Measurements from ENCODE around the gene FMN2. TPM values are rescaled to one million over a fixed set of nuclear protein-coding genes. Genes with fewer than 3 reads are reported as not detected.
A peak's percentile ranks its signal among the peaks of the same experiment; 100 is the strongest.
"Not testable (repeated sequence)": the region's sequence is repeated elsewhere in the genome, so short reads cannot be mapped to it uniquely, and the experiment has no call there.

The FMN2 gene
- total RNA-seq, 1 donor from 2014 or later, result not detected

GRCh38 chr1:240362826-240363225 lies 271.1 kb downstream of the FMN2 start:
- no peak for DNase-seq (ENCODE audit: low read depth in 2 of 2)

GRCh38 chr1:240363315-240363714 lies 271.6 kb downstream of the FMN2 start:
- no peak for DNase-seq (ENCODE audit: low read depth in 2 of 2)

- no peak for DNase-seq (ENCODE audit: low read depth in 2 of 2)
Observed at GRCh38 chr1:240363914-240364313, 272.2 kb downstream of the FMN2 start.

- no peak for DNase-seq (ENCODE audit: low read depth in 2 of 2)
Observed at GRCh38 chr1:240366636-240367035, 275.0 kb downstream of the FMN2 start.

GRCh38 chr1:240385551-240385950 lies 293.9 kb downstream of the FMN2 start:
- DNase-seq (ENCODE audit: low read depth in 2 of 2), result no peak

- peak in 1 of 2 donors; percentile 43 for DNase-seq (ENCODE audit: low read depth in 2 of 2)
Observed at GRCh38 chr1:240385985-240386978, 294.6 kb downstream of the FMN2 start.

- DNase-seq (ENCODE audit: low read depth in 2 of 2), result no peak
Observed at GRCh38 chr1:240387051-240387450, 295.4 kb downstream of the FMN2 start.

GRCh38 chr1:240391660-240392260 lies 300.1 kb downstream of the FMN2 start:
- DNase-seq (ENCODE audit: low read depth in 2 of 2), result no peak

GRCh38 chr1:240394353-240394752 lies 302.7 kb downstream of the FMN2 start:
- no peak for DNase-seq (ENCODE audit: low read depth in 2 of 2)

GRCh38 chr1:240395336-240395735 lies 303.7 kb downstream of the FMN2 start:
- no peak for DNase-seq (ENCODE audit: low read depth in 2 of 2)

- peak in 1 of 2 donors; percentile 40 for DNase-seq (ENCODE audit: low read depth in 2 of 2)
Observed at GRCh38 chr1:240399381-240399780, 307.7 kb downstream of the FMN2 start.

- peak in 1 of 2 donors; percentile 8 for DNase-seq (ENCODE audit: low read depth in 2 of 2)
Observed at GRCh38 chr1:240401731-240402130, 310.0 kb downstream of the FMN2 start.

- no peak for DNase-seq (ENCODE audit: low read depth in 2 of 2)
Observed at GRCh38 chr1:240402326-240402725, 310.6 kb downstream of the FMN2 start.

- no peak for DNase-seq (ENCODE audit: low read depth in 2 of 2)
Observed at GRCh38 chr1:240404286-240404685, 312.6 kb downstream of the FMN2 start.

- DNase-seq (ENCODE audit: low read depth in 2 of 2), result no peak
Observed at GRCh38 chr1:240405751-240406150, 314.1 kb downstream of the FMN2 start.

GRCh38 chr1:240407407-240407806 lies 315.7 kb downstream of the FMN2 start:
- no peak for DNase-seq (ENCODE audit: low read depth in 2 of 2)

GRCh38 chr1:240409615-240410014 lies 317.9 kb downstream of the FMN2 start:
- DNase-seq (ENCODE audit: low read depth in 2 of 2), result no peak

- DNase-seq (ENCODE audit: low read depth in 2 of 2), result no peak
Observed at GRCh38 chr1:240413732-240414131, 322.0 kb downstream of the FMN2 start.

- no peak for DNase-seq (ENCODE audit: low read depth in 2 of 2)
Observed at GRCh38 chr1:240414237-240414636, 322.6 kb downstream of the FMN2 start.

- DNase-seq (ENCODE audit: low read depth in 2 of 2), result not testable (repeated sequence)
Observed at GRCh38 chr1:240415011-240415410, 323.3 kb downstream of the FMN2 start.

GRCh38 chr1:240415532-240415931 lies 323.8 kb downstream of the FMN2 start:
- no peak for DNase-seq (ENCODE audit: low read depth in 2 of 2)

- no peak for DNase-seq (ENCODE audit: low read depth in 2 of 2)
Observed at GRCh38 chr1:240417317-240417716, 325.6 kb downstream of the FMN2 start.

- DNase-seq (ENCODE audit: low read depth in 2 of 2), result no peak
Observed at GRCh38 chr1:240420766-240421165, 329.1 kb downstream of the FMN2 start.
